Ishikawa (cell line): ENCODE results near the gene NDUFAF2.

Source experiments
- EGR1 ChIP-seq: IDR thresholded peaks from 2 replicates; pipeline ENCODE4 v1.6.1; 2012
- RAD21 ChIP-seq: IDR thresholded peaks from 2 replicates; pipeline ENCODE4 v1.6.1; 2012; ENCODE audit warnings: low read depth
- ZBTB7A ChIP-seq: IDR thresholded peaks from 2 replicates; pipeline ENCODE4 v1.6.1; 2012; ENCODE audit warnings: low read depth
- TF ChIP-seq, protein P1 (sequence below): IDR thresholded peaks from 2 replicates; pipeline ENCODE4 v1.6.1; 2012; ENCODE audit warnings: low read depth, mild to moderate bottlenecking

GRCh38 chr5:61028382-61028781 is 83.4 kb downstream of the NDUFAF2 start:
- TF ChIP-seq RAD21: no peak
- TF ChIP-seq ZBTB7A: no peak
- TF ChIP-seq EGR1: no peak
- TF ChIP-seq, protein P1, sequence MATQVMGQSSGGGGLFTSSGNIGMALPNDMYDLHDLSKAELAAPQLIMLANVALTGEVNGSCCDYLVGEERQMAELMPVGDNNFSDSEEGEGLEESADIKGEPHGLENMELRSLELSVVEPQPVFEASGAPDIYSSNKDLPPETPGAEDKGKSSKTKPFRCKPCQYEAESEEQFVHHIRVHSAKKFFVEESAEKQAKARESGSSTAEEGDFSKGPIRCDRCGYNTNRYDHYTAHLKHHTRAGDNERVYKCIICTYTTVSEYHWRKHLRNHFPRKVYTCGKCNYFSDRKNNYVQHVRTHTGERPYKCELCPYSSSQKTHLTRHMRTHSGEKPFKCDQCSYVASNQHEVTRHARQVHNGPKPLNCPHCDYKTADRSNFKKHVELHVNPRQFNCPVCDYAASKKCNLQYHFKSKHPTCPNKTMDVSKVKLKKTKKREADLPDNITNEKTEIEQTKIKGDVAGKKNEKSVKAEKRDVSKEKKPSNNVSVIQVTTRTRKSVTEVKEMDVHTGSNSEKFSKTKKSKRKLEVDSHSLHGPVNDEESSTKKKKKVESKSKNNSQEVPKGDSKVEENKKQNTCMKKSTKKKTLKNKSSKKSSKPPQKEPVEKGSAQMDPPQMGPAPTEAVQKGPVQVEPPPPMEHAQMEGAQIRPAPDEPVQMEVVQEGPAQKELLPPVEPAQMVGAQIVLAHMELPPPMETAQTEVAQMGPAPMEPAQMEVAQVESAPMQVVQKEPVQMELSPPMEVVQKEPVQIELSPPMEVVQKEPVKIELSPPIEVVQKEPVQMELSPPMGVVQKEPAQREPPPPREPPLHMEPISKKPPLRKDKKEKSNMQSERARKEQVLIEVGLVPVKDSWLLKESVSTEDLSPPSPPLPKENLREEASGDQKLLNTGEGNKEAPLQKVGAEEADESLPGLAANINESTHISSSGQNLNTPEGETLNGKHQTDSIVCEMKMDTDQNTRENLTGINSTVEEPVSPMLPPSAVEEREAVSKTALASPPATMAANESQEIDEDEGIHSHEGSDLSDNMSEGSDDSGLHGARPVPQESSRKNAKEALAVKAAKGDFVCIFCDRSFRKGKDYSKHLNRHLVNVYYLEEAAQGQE: no peak
